ENCODE data around the gene SSTR4. TPM values are rescaled to one million over a fixed set of nuclear protein-coding genes. Genes with fewer than 3 reads are reported as not detected.

SSTR4 gene
- total and polyA plus RNA-seq, 4 donors, result 0.06 TPM; not detected in 3

GRCh38 chr20:23032056-23032749 lies 2.9 kb upstream of the SSTR4 start:
- TF ChIP-seq CTCF (IDR thresholded peaks at IDR 0.05; ENCODE audit: control extremely low read depth, extremely low read depth), result no peak
- Histone ChIP-seq H3K36me3 (ENCODE audit: control insufficient read depth in 4 of 4, insufficient read depth in 4 of 4, low read length in 4 of 4) (no peaks in the 10 kb centered on the region), H3K27ac (ENCODE audit: low read depth in 1 of 2, low read length in 1 of 2) (no peak overlapping the region), H3K27me3 (ENCODE audit: control insufficient read depth in 3 of 3, insufficient read depth in 3 of 3, low read length in 2 of 3) (peaks cover 0 to 31% (median 18%) of the 10 kb centered on the region in 3 donors), H3K9ac (ENCODE audit: insufficient read depth in 1 of 2, low read length in 2 of 2) (no peak overlapping the region), H3K4me3 (no peak overlapping the region), H3K4me1 (ENCODE audit: control insufficient read depth in 5 of 5, insufficient read depth in 5 of 5, low read length in 5 of 5) (peaks cover 0 to 5% (median 0%) of the 10 kb centered on the region in 5 donors), H3K9me3 (ENCODE audit: control insufficient read depth in 4 of 4, insufficient read depth in 3 of 4, low read length in 3 of 4) (peaks cover 0 to 4% (median 0%) of the 10 kb centered on the region in 4 donors)
- ATAC-seq (ENCODE audit: insufficient read depth, low FRiP score) (no peak), DNase-seq (peak in 1 of 3 donors; percentile 11)
- WGBS, 2 donors, result 64 to 72% methylated on average over 6 of the region's 6 CpGs

DNA sequence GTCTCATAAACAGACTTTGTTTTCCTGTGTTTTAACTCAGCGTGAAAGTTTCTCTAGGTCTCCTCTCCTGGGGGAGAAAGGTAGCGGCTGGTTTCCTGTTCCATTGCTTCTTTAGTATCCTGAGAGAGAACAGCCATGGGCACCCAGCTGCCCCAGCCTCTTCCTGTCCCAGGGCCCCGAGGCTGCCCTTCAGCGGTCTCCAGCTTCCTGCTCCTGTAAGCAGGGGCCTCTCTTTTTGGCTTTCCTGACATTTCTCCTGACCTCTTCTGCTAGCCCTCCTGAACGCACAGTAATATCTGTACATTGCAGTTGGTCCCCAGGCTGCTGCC lies 2.4 kb upstream of the SSTR4 start:
- ATAC-seq (ENCODE audit: insufficient read depth, low FRiP score), result no peak
- no peaks in the 10 kb centered on the region for H3K36me3 ChIP-seq (ENCODE audit: control insufficient read depth in 4 of 4, insufficient read depth in 4 of 4, low read length in 4 of 4)
- H3K4me1 ChIP-seq (ENCODE audit: control insufficient read depth in 5 of 5, insufficient read depth in 5 of 5, low read length in 5 of 5), result peaks cover 0 to 5% (median 0%) of the 10 kb centered on the region in 5 donors
- no peak for DNase-seq
- no peak overlapping the region for H3K9ac ChIP-seq (ENCODE audit: insufficient read depth in 1 of 2, low read length in 2 of 2)
- 25 to 55% methylated on average over 5 of the region's 5 CpGs for WGBS, 2 donors
- no peak for TF ChIP-seq CTCF (IDR thresholded peaks at IDR 0.05; ENCODE audit: control extremely low read depth, extremely low read depth)
- no peak overlapping the region for H3K4me3 ChIP-seq
- peaks cover 0 to 4% (median 0%) of the 10 kb centered on the region in 4 donors for H3K9me3 ChIP-seq (ENCODE audit: control insufficient read depth in 4 of 4, insufficient read depth in 3 of 4, low read length in 3 of 4)
- peaks cover 0 to 31% (median 23%) of the 10 kb centered on the region in 3 donors for H3K27me3 ChIP-seq (ENCODE audit: control insufficient read depth in 3 of 3, insufficient read depth in 3 of 3, low read length in 2 of 3)
- H3K27ac ChIP-seq (ENCODE audit: low read depth in 1 of 2, low read length in 1 of 2), result no peak overlapping the region

DNA sequence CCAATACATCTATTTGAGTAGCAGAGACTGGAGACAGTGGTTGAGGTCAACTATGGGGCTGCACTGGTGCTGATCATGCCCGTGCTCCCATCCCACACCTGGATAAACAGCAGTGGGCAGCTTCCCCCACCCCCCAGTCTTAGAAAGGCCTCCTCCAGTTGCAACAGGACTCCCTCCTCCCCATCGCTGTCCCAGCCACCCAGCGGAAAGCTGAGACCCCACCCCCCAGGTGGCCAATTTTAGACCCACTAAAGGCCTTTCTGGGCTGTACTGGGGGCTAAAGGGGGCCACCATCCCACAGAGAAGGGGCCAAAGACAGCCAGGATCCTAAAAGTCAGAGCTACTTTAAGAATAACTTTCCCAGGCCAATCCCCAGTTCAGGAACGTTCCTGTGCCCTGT lies 1.2 kb upstream of the SSTR4 start:
- Histone ChIP-seq H3K27ac (ENCODE audit: low read depth in 1 of 2, low read length in 1 of 2) (no peak overlapping the region), H3K4me3 (no peak overlapping the region), H3K9ac (ENCODE audit: insufficient read depth in 1 of 2, low read length in 2 of 2) (no peak overlapping the region), H3K27me3 (ENCODE audit: control insufficient read depth in 3 of 3, insufficient read depth in 3 of 3, low read length in 2 of 3) (peaks cover 0 to 42% (median 25%) of the 10 kb centered on the region in 3 donors), H3K36me3 (ENCODE audit: control insufficient read depth in 4 of 4, insufficient read depth in 4 of 4, low read length in 4 of 4) (no peaks in the 10 kb centered on the region), H3K9me3 (ENCODE audit: control insufficient read depth in 4 of 4, insufficient read depth in 3 of 4, low read length in 3 of 4) (peaks cover 0 to 4% (median 0%) of the 10 kb centered on the region in 4 donors), H3K4me1 (ENCODE audit: control insufficient read depth in 5 of 5, insufficient read depth in 5 of 5, low read length in 5 of 5) (peaks cover 0 to 5% (median 0%) of the 10 kb centered on the region in 5 donors)
- DNase-seq, result no peak
- no peak for ATAC-seq (ENCODE audit: insufficient read depth, low FRiP score)
- WGBS, 2 donors, result 86 to 98% methylated on average over 4 of the region's 4 CpGs
- no peak for TF ChIP-seq CTCF (IDR thresholded peaks at IDR 0.05; ENCODE audit: control extremely low read depth, extremely low read depth)

All from lung (tissue), 12 donors.